RWPE2 (cell line): Measurements from ENCODE around the gene MAP4K5.

Source experiments
- ATAC-seq: fragments of 200-7000 bp; cut with Tn5 transposase; 3 replicates; pipeline ENCODE4 v1.9.1; 2021; ENCODE audit warnings: low read depth
- DNase-seq: peaks from one replicate; pipeline ENCODE4 v3.0.0-alpha.2; 2020; ENCODE audit warnings: low spot score
- H3K27ac ChIP-seq: fragments of 450-650 bp; 2 replicates; pipeline ENCODE4 v1.5.1; 2017; ENCODE audit warnings: mild to moderate bottlenecking; ENCODE audit not compliant: poor library complexity, severe bottlenecking
- H3K27me3 ChIP-seq: fragments of 250-450 bp; sonication (Bioruptor Pico); 2 replicates; pipeline ENCODE4 v1.5.1; 2021; ENCODE audit warnings: mild to moderate bottlenecking, moderate library complexity; ENCODE audit not compliant: insufficient read depth, poor library complexity, severe bottlenecking
- H3K36me3 ChIP-seq: fragments of 250-450 bp; sonication (Bioruptor Pico); 2 replicates; pipeline ENCODE4 v1.5.1; 2020; ENCODE audit warnings: low read depth, mild to moderate bottlenecking, moderate library complexity
- H3K4me1 ChIP-seq: fragments of 250-450 bp; sonication (Bioruptor Pico); 2 replicates; pipeline ENCODE4 v1.5.1; 2021; ENCODE audit warnings: mild to moderate bottlenecking, moderate library complexity; ENCODE audit not compliant: insufficient read depth, poor library complexity, severe bottlenecking
- H3K4me3 ChIP-seq: fragments of 250-450 bp; sonication (Bioruptor Pico); 2 replicates; pipeline ENCODE4 v1.5.1; 2021; ENCODE audit warnings: mild to moderate bottlenecking, moderate library complexity; ENCODE audit not compliant: severe bottlenecking
- H3K9me3 ChIP-seq: fragments of 250-450 bp; sonication (Bioruptor Pico); 2 replicates; pipeline ENCODE4 v1.5.1; 2021; ENCODE audit warnings: mild to moderate bottlenecking, moderate library complexity; ENCODE audit not compliant: severe bottlenecking
- TF ChIP-seq, protein P1 (sequence below): fragments of 450-650 bp; IDR thresholded peaks from one replicate; pipeline ENCODE4 v1.5.1; 2017; ENCODE audit warnings: mild to moderate bottlenecking, moderate library complexity; ENCODE audit not compliant: poor library complexity, severe bottlenecking

Gene MAP4K5

DNA sequence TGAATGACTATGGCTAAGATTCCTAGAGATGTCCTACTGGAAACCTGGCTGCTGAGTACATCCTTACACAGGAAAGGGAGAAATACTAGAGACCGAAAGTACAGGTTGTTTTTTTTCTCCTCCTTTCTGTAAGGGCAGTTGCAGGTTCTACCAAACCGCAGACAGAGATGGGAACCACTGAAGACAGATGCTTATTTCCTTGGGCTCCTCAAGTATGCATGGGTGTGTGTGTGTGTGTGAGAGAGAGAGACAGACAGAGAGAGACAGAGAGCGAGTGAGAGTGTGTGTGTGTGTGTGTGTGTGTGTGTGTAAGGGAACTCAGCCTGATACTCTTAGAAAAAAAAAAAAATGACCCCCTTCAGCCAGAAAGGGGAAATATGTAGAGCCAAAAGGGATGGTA, 42.5 kb downstream of the MAP4K5 start:
- peaks cover 18% of the 10 kb centered on the region for H3K36me3 ChIP-seq
- DNase-seq (no peak), ATAC-seq (no peak)
- H3K4me3 ChIP-seq, result no peak overlapping the region
- no peaks in the 10 kb centered on the region for H3K4me1 ChIP-seq
- no peak overlapping the region for H3K27ac ChIP-seq
- TF ChIP-seq, protein P1, sequence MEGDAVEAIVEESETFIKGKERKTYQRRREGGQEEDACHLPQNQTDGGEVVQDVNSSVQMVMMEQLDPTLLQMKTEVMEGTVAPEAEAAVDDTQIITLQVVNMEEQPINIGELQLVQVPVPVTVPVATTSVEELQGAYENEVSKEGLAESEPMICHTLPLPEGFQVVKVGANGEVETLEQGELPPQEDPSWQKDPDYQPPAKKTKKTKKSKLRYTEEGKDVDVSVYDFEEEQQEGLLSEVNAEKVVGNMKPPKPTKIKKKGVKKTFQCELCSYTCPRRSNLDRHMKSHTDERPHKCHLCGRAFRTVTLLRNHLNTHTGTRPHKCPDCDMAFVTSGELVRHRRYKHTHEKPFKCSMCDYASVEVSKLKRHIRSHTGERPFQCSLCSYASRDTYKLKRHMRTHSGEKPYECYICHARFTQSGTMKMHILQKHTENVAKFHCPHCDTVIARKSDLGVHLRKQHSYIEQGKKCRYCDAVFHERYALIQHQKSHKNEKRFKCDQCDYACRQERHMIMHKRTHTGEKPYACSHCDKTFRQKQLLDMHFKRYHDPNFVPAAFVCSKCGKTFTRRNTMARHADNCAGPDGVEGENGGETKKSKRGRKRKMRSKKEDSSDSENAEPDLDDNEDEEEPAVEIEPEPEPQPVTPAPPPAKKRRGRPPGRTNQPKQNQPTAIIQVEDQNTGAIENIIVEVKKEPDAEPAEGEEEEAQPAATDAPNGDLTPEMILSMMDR, result no peak
- H3K27me3 ChIP-seq, result no peaks in the 10 kb centered on the region
- no peaks in the 10 kb centered on the region for H3K9me3 ChIP-seq

DNA sequence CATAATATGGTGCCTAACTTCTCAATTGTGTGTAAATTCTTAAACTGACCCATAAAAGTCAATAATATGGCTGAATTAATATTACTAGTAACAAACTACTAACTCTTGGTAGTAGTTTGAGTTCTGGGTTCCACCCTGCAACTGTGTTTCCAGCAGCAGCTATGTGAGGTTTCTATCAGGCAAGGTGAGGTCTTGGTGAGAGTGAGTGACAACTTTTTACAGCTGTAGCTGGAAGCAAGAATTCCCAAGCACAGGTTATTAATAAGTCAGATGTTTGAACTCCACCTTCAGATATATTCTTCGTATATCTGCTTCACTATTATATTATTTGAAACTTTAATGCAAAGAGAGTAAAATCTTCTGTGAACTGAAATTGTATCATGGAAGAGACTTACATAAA, 43.8 kb downstream of the MAP4K5 start:
- H3K27me3 ChIP-seq, result no peaks in the 10 kb centered on the region
- H3K9me3 ChIP-seq, result no peaks in the 10 kb centered on the region
- H3K4me1 ChIP-seq, result no peaks in the 10 kb centered on the region
- DNase-seq (no peak), ATAC-seq (no peak)
- peaks cover 29% of the 10 kb centered on the region for H3K36me3 ChIP-seq
- H3K27ac ChIP-seq, result no peak overlapping the region
- TF ChIP-seq, protein P1, result no peak
- H3K4me3 ChIP-seq, result no peak overlapping the region

GRCh38 chr14:50479041-50479440, 53.3 kb downstream of the MAP4K5 start:
- Histone ChIP-seq H3K9me3 (no peaks in the 10 kb centered on the region), H3K4me3 (no peak overlapping the region), H3K4me1 (no peaks in the 10 kb centered on the region), H3K27me3 (no peaks in the 10 kb centered on the region), H3K36me3 (peaks cover 67% of the 10 kb centered on the region), H3K27ac (no peak overlapping the region)
- no peak for ATAC-seq
- no peak for DNase-seq
- TF ChIP-seq, protein P1, result no peak

GRCh38 chr14:50477760-50478159, 54.6 kb downstream of the MAP4K5 start:
- H3K9me3 ChIP-seq, result peaks cover 5% of the 10 kb centered on the region
- TF ChIP-seq, protein P1, result no peak
- no peaks in the 10 kb centered on the region for H3K27me3 ChIP-seq
- ATAC-seq, result no peak
- H3K4me1 ChIP-seq, result no peaks in the 10 kb centered on the region
- H3K27ac ChIP-seq, result no peak overlapping the region
- no peak overlapping the region for H3K4me3 ChIP-seq
- H3K36me3 ChIP-seq, result peaks cover 69% of the 10 kb centered on the region
- DNase-seq, result no peak

DNA sequence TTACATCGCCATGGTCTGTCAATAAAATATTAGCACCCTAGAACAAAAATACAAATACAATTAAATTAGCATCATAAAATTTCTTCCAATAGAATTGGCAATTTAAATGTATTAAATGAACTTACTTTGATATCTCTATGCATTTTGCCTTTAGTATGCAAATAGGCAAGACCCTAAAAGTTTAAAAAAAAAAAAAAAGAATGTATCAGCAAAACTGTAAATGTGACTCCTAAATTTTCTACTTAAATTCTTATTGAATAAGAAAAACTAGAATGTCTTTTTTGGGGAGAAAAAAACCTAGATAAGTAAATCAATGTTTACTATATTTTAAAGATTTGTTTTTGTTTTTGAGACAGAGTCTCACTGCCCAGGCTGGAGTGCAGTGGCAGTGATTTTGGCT, 56.2 kb downstream of the MAP4K5 start:
- TF ChIP-seq, protein P1, result no peak
- Histone ChIP-seq H3K9me3 (peaks cover 15% of the 10 kb centered on the region), H3K27ac (no peak overlapping the region), H3K27me3 (no peaks in the 10 kb centered on the region), H3K4me3 (no peak overlapping the region), H3K36me3 (peaks cover 72% of the 10 kb centered on the region), H3K4me1 (no peaks in the 10 kb centered on the region)
- ATAC-seq (no peak), DNase-seq (no peak)
